ENCODE results near the gene CACNG4. TPM values are rescaled to one million over a fixed set of nuclear protein-coding genes. Genes with fewer than 3 reads are reported as not detected.

Gene CACNG4
- polyA plus RNA-seq, result under 1 TPM in 2 of 3 donors, not detected in 1; 0.12 to 0.29 TPM

GRCh38 chr17:66963909-66964771 is at the start of gene CACNG4:
TSS of gene CACNG4 (plus strand) at chr17:66964707. CDS start at chr17:66964912, 205 bp downstream.
- WGBS, 3 donors, result 6 to 12% (median 11%) methylated on average over 22 to 56 of the region's 71 CpGs
- H3K27ac ChIP-seq (ENCODE audit: low read depth, low read length), result no peak within 1 kb of the TSS

- no peak overlapping the region for H3K27ac ChIP-seq (ENCODE audit: low read depth, low read length)
- 55 to 72% (median 64%) methylated on average over 7 of the region's 7 CpGs for WGBS, 3 donors
Measured at GRCh38 chr17:66915204-66915611, 49.3 kb upstream of the CACNG4 start.

GRCh38 chr17:66915792-66916191 is 48.7 kb upstream of the CACNG4 start:
- H3K27ac ChIP-seq (ENCODE audit: low read depth, low read length), result no peak overlapping the region
- 90 to 93% (median 92%) methylated on average over 11 of the region's 11 CpGs for WGBS, 3 donors

GRCh38 chr17:66916946-66917345 is 47.6 kb upstream of the CACNG4 start:
- 90 to 97% (median 92%) methylated on average over 1 of the region's 1 CpG for WGBS, 3 donors
- no peak overlapping the region for H3K27ac ChIP-seq (ENCODE audit: low read depth, low read length)

GRCh38 chr17:66918896-66919295 is 45.6 kb upstream of the CACNG4 start:
- no peak overlapping the region for H3K27ac ChIP-seq (ENCODE audit: low read depth, low read length)
- WGBS, 3 donors, result 85 to 91% (median 87%) methylated on average over 12 of the region's 12 CpGs

- WGBS, 3 donors, result 73 to 81% (median 78%) methylated on average over 9 of the region's 9 CpGs
- H3K27ac ChIP-seq (ENCODE audit: low read depth, low read length), result no peak overlapping the region
Measured at GRCh38 chr17:66920435-66920834, 44.1 kb upstream of the CACNG4 start.

DNA sequence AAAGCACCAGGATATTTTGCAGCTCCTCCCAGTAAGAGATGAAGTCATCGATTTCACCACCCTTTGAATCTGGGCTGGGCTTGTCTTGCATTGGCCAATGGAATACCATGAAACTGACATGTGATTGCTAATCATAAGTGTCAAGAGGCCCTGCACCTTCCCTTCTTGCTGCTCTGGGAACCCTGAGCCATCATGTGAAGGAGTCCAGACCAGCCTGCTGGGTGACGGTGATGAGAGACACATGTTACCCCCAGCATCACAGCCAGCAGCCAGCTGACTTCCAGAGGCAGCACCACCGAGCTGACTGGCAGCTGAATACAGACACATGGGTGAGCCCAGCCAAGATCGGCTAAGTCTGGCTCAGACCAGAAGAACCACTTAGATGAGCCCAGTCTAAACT is 43.6 kb upstream of the CACNG4 start:
- 73 to 87% (median 81%) methylated on average over 4 of the region's 4 CpGs for WGBS, 3 donors
- H3K27ac ChIP-seq (ENCODE audit: low read depth, low read length), result no peak overlapping the region

DNA sequence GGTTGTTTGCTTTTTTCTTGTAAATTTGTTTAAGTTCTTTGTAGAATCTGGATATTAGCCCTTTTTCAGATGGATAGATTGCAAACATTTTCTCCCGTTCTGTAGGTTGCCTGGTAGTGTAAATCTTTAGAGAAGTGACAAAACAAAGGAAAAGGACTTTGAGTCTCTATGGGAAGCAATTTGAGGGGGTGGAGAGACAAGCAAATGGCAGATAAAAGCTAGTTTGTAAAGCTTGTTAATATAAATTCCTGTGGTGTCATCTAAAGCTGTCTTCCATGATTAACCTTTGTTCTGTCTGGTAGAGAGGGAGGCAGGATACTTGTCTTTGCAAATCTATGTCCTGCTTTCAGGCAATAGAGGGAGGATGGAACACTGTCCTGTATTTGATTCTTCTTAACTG is 40.6 kb upstream of the CACNG4 start:
- 51 to 59% (median 54%) methylated on average over 1 of the region's 1 CpG for WGBS, 3 donors
- no peak overlapping the region for H3K27ac ChIP-seq (ENCODE audit: low read depth, low read length)

DNA sequence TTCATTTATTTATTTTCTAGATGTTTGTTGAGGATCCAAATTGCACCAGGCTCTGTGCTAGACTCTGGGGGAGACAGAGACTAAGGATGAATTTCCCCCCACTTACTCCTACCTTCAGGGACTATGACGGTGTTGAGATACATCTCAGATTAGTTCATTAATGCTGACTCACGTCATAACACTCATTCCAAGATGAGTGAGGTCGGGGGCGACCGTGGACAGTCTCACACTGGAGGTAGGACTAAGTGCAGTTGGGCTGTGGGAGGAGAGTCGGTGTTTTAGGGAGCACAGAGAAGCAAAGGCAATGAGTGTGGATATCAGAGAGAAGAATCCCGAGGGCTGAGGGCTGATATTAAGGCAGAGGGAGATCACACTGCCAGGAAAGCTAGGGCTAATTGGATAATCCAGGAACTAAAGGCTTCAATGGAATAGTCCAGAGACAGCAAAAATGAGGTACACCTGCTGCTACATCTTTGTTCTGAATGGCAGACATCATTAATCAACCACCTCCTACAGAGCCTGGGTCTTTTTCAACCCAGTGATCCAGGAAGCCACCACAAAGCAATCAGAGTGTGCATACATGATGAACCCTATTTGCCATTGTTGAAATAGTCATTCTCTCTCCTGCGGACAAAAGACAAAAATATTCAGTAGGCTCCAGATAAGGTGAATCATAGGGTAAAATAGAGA is 38.6 kb upstream of the CACNG4 start:
- H3K27ac ChIP-seq (ENCODE audit: low read depth, low read length), result no peak overlapping the region
- 77 to 81% (median 77%) methylated on average over 8 of the region's 8 CpGs for WGBS, 3 donors

- no peak overlapping the region for H3K27ac ChIP-seq (ENCODE audit: low read depth, low read length)
- 85 to 88% (median 86%) methylated on average over 5 of the region's 5 CpGs for WGBS, 3 donors
Measured at GRCh38 chr17:66928949-66929348, 35.6 kb upstream of the CACNG4 start.

DNA sequence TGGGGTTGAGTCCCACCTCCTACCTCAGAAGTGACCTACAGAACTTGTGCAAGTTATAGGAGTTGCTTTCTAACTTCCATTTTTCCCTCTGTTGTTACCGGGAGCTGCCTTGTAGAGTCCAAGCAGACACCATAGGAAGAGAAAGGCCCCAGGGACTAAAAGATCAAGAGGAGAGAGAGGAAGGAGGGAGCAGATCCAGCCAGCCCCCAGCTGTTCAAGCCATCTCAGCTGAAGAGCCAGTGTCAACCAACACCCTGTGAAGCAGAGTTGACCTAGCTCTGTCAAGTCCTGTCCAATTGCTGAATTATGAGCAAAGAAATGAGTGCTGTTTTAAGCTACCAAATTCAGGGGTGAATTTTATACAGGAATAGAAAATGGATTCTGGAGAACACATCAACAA is 34.9 kb upstream of the CACNG4 start:
- no peak overlapping the region for H3K27ac ChIP-seq (ENCODE audit: low read depth, low read length)
- 32 to 59% (median 35%) methylated on average over 1 of the region's 1 CpG for WGBS, 3 donors

DNA sequence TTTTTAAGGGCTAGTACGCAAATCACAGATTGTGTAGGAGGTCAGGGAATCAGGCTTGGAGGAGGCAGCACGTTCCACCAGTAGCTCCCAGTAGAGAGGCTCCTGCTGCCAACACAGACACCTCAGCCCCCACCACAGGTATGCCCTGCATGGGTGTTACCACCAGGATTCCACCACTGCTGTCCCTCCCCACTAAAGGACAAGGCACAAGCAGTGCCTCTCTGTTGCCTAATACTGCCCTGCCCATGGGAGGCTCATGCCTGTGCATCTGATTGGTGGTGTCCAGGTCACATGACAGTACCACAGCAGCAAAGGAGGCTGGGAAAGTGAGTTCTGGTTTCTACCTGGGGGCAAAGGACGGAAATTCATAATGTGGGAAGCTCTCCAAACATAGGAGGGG is 33.6 kb upstream of the CACNG4 start:
- 56 to 68% (median 63%) methylated on average over 3 of the region's 3 CpGs for whole genome bisulfite sequencing, 3 donors
- H3K27ac ChIP-seq (ENCODE audit: low read depth, low read length), result no peak overlapping the region

DNA sequence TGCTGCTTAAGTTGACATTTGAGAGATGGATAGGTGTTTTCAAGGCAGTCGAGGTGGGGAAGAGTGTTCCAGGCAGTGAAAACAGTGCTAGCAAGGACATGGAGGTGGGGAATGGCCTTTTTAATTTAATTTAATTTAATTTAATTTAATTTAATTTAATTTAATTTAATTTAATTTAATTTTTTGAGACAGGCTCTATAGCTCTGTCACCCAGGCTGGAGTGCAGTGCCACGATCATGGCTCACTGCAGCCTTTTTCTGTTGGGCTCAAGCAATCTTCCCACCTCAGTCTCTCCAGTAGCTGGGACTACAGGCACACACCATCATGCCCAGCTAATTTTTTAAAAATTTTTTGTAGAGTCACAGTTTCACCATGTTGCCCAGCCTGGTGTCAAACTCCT is 32.2 kb upstream of the CACNG4 start:
- 59 to 71% (median 64%) methylated on average over 2 of the region's 2 CpGs for WGBS, 3 donors

GRCh38 chr17:66934040-66934439 is 30.5 kb upstream of the CACNG4 start:
- 58 to 66% (median 65%) methylated on average over 2 of the region's 2 CpGs for WGBS, 3 donors
- H3K27ac ChIP-seq (ENCODE audit: low read depth, low read length), result no peak overlapping the region

More for the DNA sequence above, 32.2 kb upstream of the CACNG4 start:
- H3K27ac ChIP-seq (ENCODE audit: low read depth, low read length), result no peak overlapping the region

DNA sequence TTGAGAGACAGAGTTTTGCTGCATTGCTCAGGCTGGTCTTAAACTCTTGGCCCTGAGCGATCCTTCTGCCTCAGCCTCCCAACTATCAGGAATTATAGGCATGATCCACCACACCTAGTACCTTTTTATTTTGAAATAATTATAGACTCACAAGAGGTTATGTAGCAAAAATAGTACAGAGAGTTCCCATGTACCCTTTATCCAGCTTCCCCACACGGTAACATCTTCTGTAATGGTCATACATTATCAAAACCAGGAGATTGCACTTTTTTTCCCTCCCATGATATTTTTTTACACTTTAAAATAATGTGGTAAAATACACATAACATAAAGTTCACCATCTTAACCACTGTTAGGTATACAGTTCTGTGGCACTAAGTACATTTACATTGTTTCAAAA is 28.8 kb upstream of the CACNG4 start:
- H3K27ac ChIP-seq (ENCODE audit: low read depth, low read length), result no peak overlapping the region
- WGBS, 3 donors, result 92 to 95% (median 92%) methylated on average over 2 of the region's 2 CpGs

- 65 to 81% (median 76%) methylated on average over 10 of the region's 10 CpGs for WGBS, 3 donors
- H3K27ac ChIP-seq (ENCODE audit: low read depth, low read length), result no peak overlapping the region
Measured at GRCh38 chr17:66938656-66939055, 25.9 kb upstream of the CACNG4 start.

DNA sequence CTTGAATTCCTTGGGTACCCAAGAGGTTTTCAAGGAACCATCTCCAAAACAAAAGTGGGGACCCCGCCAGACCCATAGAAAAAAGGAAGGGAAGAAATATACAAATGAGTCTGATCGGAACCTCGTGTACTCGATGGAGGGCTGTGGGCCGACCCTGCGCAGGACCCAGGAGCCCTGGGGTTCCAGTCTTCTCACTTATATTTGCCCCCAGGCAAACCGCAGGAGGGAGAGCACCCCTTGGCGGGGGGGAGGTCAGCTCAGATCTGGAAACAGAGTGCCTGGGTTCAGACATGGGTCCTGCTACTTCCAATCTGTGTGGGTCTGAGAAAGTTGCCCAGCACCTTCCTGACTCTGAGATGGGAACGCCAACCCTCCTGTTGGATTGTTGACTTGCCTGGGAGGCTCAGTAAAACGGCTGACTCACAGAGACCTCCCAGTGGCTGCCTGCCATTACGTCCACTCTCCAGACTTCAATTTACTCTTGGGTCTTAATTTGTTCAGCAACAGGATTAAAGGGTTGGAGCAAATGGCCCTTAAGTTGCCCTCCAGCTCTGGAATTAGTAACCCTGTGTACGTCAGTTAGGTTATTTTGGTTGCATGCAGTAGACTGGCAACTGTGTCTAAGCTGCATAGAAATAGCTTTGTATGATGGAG is 24.9 kb upstream of the CACNG4 start:
- 83 to 88% (median 87%) methylated on average over 11 to 12 of the region's 12 CpGs for WGBS, 3 donors
- no peak overlapping the region for H3K27ac ChIP-seq (ENCODE audit: low read depth, low read length)

DNA sequence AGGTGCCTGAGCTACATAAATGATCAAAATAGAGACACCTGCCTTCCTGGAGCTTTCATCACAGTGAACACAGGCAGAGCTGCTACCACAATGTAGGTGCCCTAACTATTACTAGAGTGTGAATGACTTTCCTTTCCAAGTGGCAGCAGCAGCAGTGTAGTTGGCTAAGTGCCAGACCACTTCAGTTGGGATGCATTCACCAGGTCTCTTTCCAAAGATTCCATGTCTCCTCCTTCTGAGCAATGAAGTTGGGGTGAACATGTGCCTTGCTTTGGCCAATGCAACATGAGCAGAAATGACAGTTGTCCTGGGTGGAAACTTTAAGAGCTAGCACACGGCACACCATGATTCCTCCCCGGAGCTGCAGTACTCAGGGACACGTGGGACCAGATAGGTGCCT is 23.3 kb upstream of the CACNG4 start:
- WGBS, 3 donors, result 87 to 93% (median 90%) methylated on average over 3 of the region's 3 CpGs
- no peak overlapping the region for H3K27ac ChIP-seq (ENCODE audit: low read depth, low read length)

DNA sequence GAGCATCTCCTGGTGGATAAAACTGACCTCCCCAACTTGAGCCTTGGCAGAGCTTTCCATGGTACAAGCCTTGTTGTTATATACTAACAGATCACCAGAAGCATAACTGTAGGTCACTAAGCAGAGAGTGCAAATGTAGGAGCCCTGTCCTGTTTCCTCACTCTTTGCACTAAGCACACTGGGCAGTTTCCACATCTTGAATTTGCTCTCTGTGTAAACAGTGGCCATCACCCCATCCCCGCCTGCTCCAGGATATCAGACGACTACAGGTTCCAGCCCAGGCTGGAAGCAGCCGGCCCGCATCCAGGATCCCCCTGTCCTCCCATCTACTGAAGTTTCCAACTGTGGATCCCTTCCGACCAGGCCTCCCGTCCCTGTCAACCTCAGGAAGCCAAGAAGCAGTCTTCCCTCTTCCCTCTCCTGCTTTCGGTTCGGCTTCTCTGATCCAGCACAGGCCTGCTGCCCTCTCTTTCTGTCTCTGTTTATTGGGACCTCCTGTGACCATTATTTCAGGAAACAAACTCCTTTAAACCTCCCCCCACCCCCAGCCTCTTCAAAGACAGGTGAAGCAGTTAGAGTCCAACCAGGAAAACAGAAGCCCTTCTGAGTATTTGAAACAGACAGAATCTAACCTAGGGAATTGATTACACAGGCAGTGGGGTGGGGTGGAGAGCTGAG is 22.6 kb upstream of the CACNG4 start:
- 80 to 86% (median 81%) methylated on average over 8 of the region's 8 CpGs for WGBS, 3 donors
- H3K27ac ChIP-seq (ENCODE audit: low read depth, low read length), result no peak overlapping the region
